Measurements from ENCODE around the gene RBBP5. TPM values are rescaled to one million over a fixed set of nuclear protein-coding genes. Genes with fewer than 3 reads are reported as not detected.

Gene RBBP5
- total RNA-seq, 1 donor from 2014 or later, result 14.7 TPM

GRCh38 chr1:205038132-205038786 is 83.5 kb downstream of the RBBP5 start:
- Mint-ChIP-seq H3K4me1 (ENCODE audit: unreplicated experiment) (no peaks in the 10 kb centered on the region), H3K27ac (ENCODE audit: unreplicated experiment) (no peak overlapping the region), H3K4me3 (ENCODE audit: unreplicated experiment) (no peak overlapping the region), H3K9me3 (ENCODE audit: unreplicated experiment) (no peaks in the 10 kb centered on the region), H3K36me3 (ENCODE audit: unreplicated experiment) (no peaks in the 10 kb centered on the region), H3K27me3 (ENCODE audit: unreplicated experiment) (peaks cover 51% of the 10 kb centered on the region)
- TF ChIP-seq, protein P1, sequence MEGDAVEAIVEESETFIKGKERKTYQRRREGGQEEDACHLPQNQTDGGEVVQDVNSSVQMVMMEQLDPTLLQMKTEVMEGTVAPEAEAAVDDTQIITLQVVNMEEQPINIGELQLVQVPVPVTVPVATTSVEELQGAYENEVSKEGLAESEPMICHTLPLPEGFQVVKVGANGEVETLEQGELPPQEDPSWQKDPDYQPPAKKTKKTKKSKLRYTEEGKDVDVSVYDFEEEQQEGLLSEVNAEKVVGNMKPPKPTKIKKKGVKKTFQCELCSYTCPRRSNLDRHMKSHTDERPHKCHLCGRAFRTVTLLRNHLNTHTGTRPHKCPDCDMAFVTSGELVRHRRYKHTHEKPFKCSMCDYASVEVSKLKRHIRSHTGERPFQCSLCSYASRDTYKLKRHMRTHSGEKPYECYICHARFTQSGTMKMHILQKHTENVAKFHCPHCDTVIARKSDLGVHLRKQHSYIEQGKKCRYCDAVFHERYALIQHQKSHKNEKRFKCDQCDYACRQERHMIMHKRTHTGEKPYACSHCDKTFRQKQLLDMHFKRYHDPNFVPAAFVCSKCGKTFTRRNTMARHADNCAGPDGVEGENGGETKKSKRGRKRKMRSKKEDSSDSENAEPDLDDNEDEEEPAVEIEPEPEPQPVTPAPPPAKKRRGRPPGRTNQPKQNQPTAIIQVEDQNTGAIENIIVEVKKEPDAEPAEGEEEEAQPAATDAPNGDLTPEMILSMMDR (IDR thresholded peaks at IDR 0.05), result no peak
- no peak for DNase-seq (ENCODE audit: extremely low spot score, unreplicated experiment)

DNA sequence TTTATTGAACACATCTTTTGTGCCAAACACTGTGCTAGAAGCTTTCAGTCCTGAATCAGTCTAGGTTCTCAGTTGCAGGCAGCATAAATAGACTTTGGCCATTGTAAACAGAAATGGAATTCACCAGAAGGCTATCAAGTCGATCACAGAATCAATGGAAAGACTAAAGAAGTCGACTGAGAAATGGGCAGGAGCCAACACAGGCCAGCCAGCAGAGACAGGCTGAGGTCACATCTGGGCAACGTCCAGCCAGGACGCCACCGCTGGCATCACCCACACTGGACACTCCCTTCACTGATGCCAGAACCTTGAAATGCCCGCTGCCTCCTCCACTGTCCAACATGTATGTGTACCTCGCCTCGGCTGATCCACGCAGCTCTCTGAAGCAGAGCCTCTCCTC is 84.2 kb downstream of the RBBP5 start:
- H3K27me3 Mint-ChIP-seq (ENCODE audit: unreplicated experiment), result peaks cover 51% of the 10 kb centered on the region
- no peak for DNase-seq (ENCODE audit: extremely low spot score, unreplicated experiment)
- TF ChIP-seq, protein P1 (IDR thresholded peaks at IDR 0.05), result no peak
- no peak overlapping the region for H3K4me3 Mint-ChIP-seq (ENCODE audit: unreplicated experiment)
- no peaks in the 10 kb centered on the region for H3K4me1 Mint-ChIP-seq (ENCODE audit: unreplicated experiment)
- no peak overlapping the region for H3K27ac Mint-ChIP-seq (ENCODE audit: unreplicated experiment)
- no peaks in the 10 kb centered on the region for H3K9me3 Mint-ChIP-seq (ENCODE audit: unreplicated experiment)
- H3K36me3 Mint-ChIP-seq (ENCODE audit: unreplicated experiment), result no peaks in the 10 kb centered on the region

Other genes starting within 250 kb of the RBBP5 start
- gene CNTN2, start 78.8 kb downstream of the RBBP5 start, total RNA-seq, result not detected in 2 replicates
- gene TMEM81, start 37.5 kb downstream of the RBBP5 start, total RNA-seq, result 3.6 and 3.9 TPM in 2 replicates
- gene DSTYK, start 89.7 kb upstream of the RBBP5 start, total RNA-seq, result 15.3 and 15.6 TPM in 2 replicates
- 3.4 and 4.7 TPM in 2 replicates for gene TMCC2, start 106.0 kb upstream of the RBBP5 start, total RNA-seq
- 4.3 and 4.5 TPM in 2 replicates for gene NUAK2, start 199.8 kb upstream of the RBBP5 start, total RNA-seq
- not detected in 2 replicates for gene KLHDC8A, start 234.9 kb upstream of the RBBP5 start, total RNA-seq